Measurements from ENCODE around the gene PJVK. TPM values are rescaled to one million over a fixed set of nuclear protein-coding genes. Genes with fewer than 3 reads are reported as not detected.

PJVK gene
- total and polyA plus RNA-seq, 2 of the 13 experiments (the other 11 are each of a cell fraction or from before 2014, with no cell fraction given): 1.2 to 2.6 TPM

GRCh38 chr2:178414266-178415247, 36.6 kb upstream of the PJVK start (continued):
- TF ChIP-seq CBX5 (CRISPR knock-in tag; IDR thresholded peaks at IDR 0.05; ENCODE audit: borderline replicate concordance): peak; percentile 77; the same call in 1 of the 2 replicates
- no peak for TF ChIP-seq XBP1 (CRISPR knock-in tag; IDR thresholded peaks at IDR 0.05)
- TF ChIP-seq ZNF839 (CRISPR knock-in tag; IDR thresholded peaks at IDR 0.05; ENCODE audit: borderline replicate concordance): no peak
- TF ChIP-seq ZNF350 (CRISPR knock-in tag; IDR thresholded peaks at IDR 0.05; ENCODE audit: borderline replicate concordance, low read depth): peak; percentile 71; the same call in 1 of the 2 replicates
- TF ChIP-seq RFX5 (IDR thresholded peaks at IDR 0.05; ENCODE audit: low read depth, low read length): 0 out of 2 replicates have a peak, but pooled peaks have one; percentile 32
- no peak for TF ChIP-seq ZFP82 (CRISPR knock-in tag; IDR thresholded peaks at IDR 0.05; ENCODE audit: borderline replicate concordance)
- no peak for TF ChIP-seq NR2F6 (IDR thresholded peaks at IDR 0.05)
- TF ChIP-seq NR2F6 (CRISPR knock-in tag; IDR thresholded peaks at IDR 0.05): peak; percentile 40; the same call in 1 of the 2 replicates

GRCh38 chr2:178415979-178416378, 35.2 kb upstream of the PJVK start:
- no TSS peak for BruUV-seq (replicated peaks)
- CTCF ChIA-PET (ENCODE audit: low intra/inter-chr PET ratio, low total read pairs): interaction anchor here (2.3 to 2.7 kb wide), 2 partner anchors 18 to 110 kb away, joined by 11 to 24 read pairs; no protein-coding TSS in a partner anchor
- TF ChIP-seq SNAPC5 (CRISPR knock-in tag; IDR thresholded peaks at IDR 0.05; ENCODE audit: borderline replicate concordance) (no peak), ZNF629 (CRISPR knock-in tag; conservative IDR thresholded peaks at IDR 0.05) (0 out of 2 replicates have a peak, but pooled peaks have one; percentile 27), NR2C2 (CRISPR knock-in tag; IDR thresholded peaks at IDR 0.05; ENCODE audit: borderline replicate concordance) (no peak), ZNF138 (CRISPR knock-in tag; IDR thresholded peaks at IDR 0.05; ENCODE audit: low read depth) (no peak), PHB2 (IDR thresholded peaks at IDR 0.05; ENCODE audit: partially characterized antibody) (no peak), ZFP36L1 (CRISPR knock-in tag; IDR thresholded peaks at IDR 0.05) (no peak), ZSCAN25 (CRISPR knock-in tag; IDR thresholded peaks at IDR 0.05) (no peak)
- in situ Hi-C loops (cut with HindIII; ENCODE audit: extremely low pct_ligation_motif_present, low pct_unique_long_range_greater_than_20kb) (loop anchor here (10.0 kb wide), 2 partner anchors 111 to 301 kb away; partner anchors contain the start of gene RBM45), intact Hi-C loops (cut with micrococcal nuclease; ENCODE audit: unreplicated experiment) (loop anchor here (2.0 kb wide), 2 partner anchors 35 to 283 kb away; partner anchors contain the start of genes PJVK and PRKRA)
- Histone ChIP-seq H3K9ac (ENCODE audit: insufficient read depth, low read depth, low read length) (no peak overlapping the region), H3K4me3 (replicated peaks in 1 of 3; ENCODE audit: insufficient read depth in 1 of 3, low read depth in 2 of 3, low read length in 3 of 3) (no peak overlapping the region), H3K27ac (ENCODE audit: extremely low read length, insufficient read depth, low read length) (no peak overlapping the region), H3K79me2 (ENCODE audit: insufficient read depth, low read length) (no peaks in the 10 kb centered on the region), H3K4me1 (ENCODE audit: insufficient read depth, low read length) (peaks cover 16% of the 10 kb centered on the region; the same call in 1 of the 2 replicates), H4K20me1 (ENCODE audit: insufficient read depth, low read length) (no peaks in the 10 kb centered on the region), H3K36me3 (replicated peaks in 1 of 2; ENCODE audit: control insufficient read depth in 1 of 2, insufficient read depth in 2 of 2, low read length in 2 of 2) (no peaks in the 10 kb centered on the region), H3K9me3 (ENCODE audit: low read length) (no peaks in the 10 kb centered on the region), H3K27me3 (ENCODE audit: control insufficient read depth in 1 of 2, insufficient read depth in 2 of 2, low read length in 2 of 2) (peaks cover 0 to 9% of the 10 kb centered on the region in 2 experiments; a peak in 1 of 5 replicates), H2AFZ (ENCODE audit: low read length) (no peak overlapping the region), H3K4me2 (ENCODE audit: low read depth, low read length) (no peak overlapping the region)
- FAIRE-seq (no peak), ATAC-seq (no peak), DNase-seq (ENCODE audit: low spot score) (no peak)
- POLR2A ChIA-PET: no interaction called here
